SU-DHL-6 (cell line): Measurements from ENCODE around the gene SMURF2.

ENCODE experiments used
- CTCF ChIP-seq: fragments of 200-600 bp; sonication (generic); IDR thresholded peaks from one replicate; pipeline ENCODE4 v1.5.1; 2017; ENCODE audit warnings: antibody characterized with exemption, mild to moderate bottlenecking, low read length, moderate library complexity; ENCODE audit not compliant: insufficient read depth, poor library complexity, severe bottlenecking
- EZH2phosphoT487 ChIP-seq: fragments of 200-600 bp; sonication (generic), shearing (Covaris generic); conservative IDR thresholded peaks from 2 replicates; pipeline ENCODE4 v1.6.1; 2018; ENCODE audit warnings: mild to moderate bottlenecking, antibody characterized with exemption, low read length, moderate library complexity, mixed read lengths

- TF ChIP-seq CTCF (no peak), EZH2phosphoT487 (no peak)
Observed at GRCh38 chr17:64679710-64680216, 17.7 kb upstream of the SMURF2 start.
